Activated CD8-positive, alpha-beta memory T cell treated with anti-CD3 and anti-CD28 coated beads for 24 hours (primary cell): ENCODE data around the gene ZDHHC3.

Experiments
- DNase-seq: peaks from one replicate; pipeline ENCODE4 v3.0.0-alpha.2; 2020

Gene ZDHHC3

DNA sequence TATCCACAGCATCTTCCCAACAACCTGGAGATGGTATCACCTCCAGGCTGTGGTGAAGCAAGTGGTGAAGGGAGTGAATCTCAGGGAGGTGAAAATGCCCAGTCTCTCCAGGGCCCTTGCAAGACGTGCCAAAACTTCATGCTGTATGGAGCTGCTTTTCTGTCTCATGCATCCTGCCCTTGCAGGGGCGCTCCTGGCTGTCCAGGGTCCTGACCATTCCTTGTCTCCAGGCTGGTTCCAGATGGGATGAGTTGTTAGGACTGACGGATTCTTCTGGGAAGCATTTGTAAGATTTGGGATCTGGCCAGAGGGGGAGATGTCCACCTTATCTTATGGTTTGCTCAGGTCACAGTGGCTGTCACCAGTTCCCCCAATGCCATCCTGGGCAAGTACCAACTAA, 85.7 kb downstream of the ZDHHC3 start:
- no peak for DNase-seq

DNA sequence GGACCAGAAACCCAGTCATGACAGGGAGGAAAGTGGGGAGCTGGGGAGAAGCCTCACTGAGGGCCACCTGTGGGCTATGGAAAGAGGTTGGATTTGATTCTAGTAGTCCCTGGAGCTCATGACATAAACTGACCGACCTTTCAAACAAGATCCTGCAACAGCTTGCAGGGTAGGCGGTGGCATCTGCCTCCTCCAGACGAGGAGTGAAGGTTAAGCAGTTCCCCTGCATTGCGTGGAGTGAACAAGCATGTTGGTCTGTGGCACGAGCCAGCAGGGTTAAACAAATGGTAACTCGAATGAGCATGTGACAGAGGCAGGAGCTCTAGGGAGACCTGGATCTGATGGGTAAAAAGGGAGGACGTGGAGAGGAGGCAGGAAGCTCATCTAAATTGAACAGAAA, 88.9 kb downstream of the ZDHHC3 start:
- DNase-seq, result no peak

DNA sequence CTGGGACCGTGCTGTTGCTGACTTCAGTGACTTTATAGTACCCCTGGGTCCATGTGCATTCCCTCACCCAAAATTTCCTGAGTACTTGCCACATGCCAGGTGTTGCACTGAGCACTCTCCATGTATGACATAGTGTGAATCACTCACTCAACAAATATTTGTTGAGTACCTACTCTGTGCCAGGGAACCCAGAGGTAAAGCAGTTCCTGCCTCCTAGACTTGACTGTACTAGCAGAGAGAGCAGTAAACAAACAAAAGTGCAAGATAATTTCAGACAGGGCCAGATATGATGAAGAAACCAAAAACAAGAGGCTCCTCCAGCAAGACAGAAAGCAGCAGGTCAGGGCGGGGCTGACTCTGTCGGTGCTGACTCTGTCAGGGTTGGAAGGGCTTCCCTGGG, 89.4 kb downstream of the ZDHHC3 start:
- DNase-seq, result no peak

DNA sequence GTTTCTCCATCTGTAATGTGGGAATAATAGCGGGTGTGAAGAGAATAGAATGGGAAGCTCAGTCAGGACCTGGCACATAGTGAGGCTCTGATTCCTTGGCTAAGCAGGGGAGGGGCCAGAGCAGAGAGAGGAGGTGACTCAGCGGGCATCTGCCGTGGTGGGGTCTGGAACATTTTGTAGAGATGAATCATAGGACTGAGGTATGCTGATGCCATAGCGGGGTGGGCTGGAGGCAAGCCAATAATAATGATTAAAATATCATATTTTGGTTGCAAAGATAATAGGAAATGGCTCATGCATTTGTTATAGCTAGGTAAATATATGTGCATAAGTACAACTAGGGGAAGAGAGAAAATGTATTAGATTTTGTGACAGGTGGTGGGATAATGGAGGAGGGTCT, 90.4 kb downstream of the ZDHHC3 start:
- no peak for DNase-seq

DNA sequence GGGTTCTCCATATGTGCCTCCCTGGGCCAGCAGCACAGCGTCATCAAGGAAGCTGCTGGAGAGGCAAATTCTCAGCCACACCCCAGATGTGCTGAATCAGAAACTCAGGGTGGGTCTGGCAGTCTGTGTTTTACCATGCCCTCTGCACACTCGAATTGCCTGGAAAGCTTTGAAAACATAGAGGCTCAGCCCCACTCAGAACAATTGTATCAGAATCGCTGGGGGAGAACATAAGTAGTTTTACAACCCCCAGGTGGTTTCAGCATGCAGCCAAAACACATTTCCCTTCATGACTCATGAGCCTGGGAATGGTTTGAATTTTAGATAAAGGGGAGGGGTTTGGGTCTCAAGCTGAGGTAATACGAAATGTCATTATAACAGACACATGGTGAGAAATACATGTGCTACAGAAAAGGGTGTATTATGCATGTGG, 92.0 kb downstream of the ZDHHC3 start:
- DNase-seq, result no peak

DNA sequence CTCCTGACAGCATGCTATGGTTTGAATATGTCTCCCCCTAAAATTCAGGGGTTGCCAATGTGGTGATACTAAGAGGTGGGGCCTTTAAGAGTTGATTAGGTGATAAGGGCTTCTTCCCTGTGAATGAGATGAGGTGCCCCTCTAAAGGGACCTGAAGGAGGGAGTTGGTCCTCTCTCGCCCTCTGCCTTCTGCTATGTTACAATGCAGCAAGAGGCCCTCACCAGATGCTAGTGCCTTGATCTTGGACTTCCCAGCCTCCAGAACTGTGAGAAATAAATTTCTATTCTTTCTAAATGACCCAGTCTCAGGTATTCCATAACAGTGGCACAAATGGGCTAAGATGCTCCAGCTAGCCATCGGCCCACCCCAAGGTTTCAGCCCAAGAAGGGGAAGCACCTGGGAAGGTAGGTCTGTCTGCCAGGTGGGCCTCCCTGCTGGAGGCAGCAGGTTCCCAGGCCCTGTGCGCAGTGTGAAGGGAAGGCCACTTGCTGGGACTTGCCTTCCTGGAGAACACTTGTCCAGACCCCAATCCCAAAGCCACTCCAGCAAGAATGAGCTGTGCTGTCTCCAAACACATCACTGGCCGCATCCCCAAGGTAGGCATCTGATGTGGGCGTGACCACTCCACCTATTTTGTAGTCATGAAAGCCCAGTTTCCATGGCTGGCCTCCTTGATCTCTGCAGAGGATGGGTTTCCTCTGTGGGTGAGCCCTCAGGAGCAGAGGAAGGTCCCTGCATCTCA, 92.6 kb downstream of the ZDHHC3 start:
- DNase-seq, result no peak

DNA sequence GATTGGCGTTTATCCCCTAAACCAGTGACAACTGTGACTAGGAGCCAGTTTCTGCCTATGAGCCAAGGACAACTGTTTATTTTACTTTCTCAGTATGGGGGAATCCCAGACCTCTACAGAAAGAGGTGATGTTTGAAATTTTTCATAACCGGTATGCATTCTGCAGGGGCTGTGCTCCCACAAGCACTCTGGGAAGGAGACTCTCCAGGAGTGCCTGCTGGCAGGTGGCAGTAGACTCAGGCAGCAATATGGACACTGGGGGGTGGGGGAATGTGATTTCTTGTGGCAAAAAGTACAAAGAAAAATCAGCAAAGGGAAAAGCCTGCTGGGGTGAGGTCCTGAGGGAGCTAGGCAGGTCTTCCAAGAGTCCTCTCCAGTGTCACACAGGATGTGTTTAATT, 95.7 kb downstream of the ZDHHC3 start:
- DNase-seq, result no peak

DNA sequence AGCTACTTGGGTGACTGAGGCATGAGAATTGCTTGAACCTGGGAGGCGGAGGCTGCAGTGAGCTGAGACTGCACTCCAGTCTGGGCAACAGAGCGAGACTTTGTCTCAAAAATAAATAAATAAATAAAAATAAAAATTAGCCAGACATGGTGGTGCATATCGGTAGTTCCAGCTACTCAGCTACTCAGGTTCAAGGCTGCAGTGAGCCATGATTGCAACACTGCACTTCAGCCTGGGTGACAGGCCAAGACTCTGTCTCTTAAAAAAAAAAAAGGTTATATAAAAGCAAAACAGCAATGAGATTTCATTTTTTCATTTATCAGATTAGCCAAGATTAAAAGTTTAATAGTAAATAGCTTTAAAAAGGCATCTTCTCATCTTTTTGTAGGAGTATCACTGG, 98.6 kb downstream of the ZDHHC3 start:
- DNase-seq, result no peak

DNA sequence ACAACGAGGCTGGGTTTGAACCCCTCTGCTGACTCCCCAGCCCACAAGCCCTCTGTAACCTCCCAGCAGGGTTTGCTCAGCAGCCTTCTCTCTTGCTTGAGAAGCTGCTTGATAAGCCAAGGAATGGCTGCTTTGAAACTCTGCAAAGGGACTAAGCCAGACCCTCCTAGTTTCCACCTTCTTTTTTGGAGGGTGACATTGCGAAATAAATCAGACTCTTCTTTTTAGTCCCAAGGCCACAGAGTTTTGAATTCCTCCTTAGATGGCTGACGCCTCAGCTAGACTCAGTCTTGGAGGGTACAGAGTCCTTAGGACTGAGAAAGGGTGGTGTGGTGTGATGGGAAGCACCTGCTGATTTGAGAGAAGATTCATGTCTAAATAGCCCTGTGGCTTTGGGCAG, 100.4 kb downstream of the ZDHHC3 start:
- no peak for DNase-seq
